HepG2 (cell line): Measurements from ENCODE around the gene SP110.

ENCODE experiments used
- CTCF ChIP-seq: sonication (generic); formaldehyde crosslinking; IDR thresholded peaks from 2 replicates; pipeline ENCODE4 v1.5.0; 2020; ENCODE audit warnings: mild to moderate bottlenecking, missing genetic modification reagents, moderate library complexity
- IRF2 ChIP-seq: IDR thresholded peaks from 2 replicates; pipeline ENCODE4 v1.6.1; 2018; ENCODE audit warnings: missing genetic modification reagents, missing compliant biosample characterization
- KIAA2018 ChIP-seq: sonication (generic); formaldehyde crosslinking; IDR thresholded peaks from 2 replicates; pipeline ENCODE4 v1.5.0; 2020; ENCODE audit warnings: mild to moderate bottlenecking, missing genetic modification reagents, borderline replicate concordance
- MXI1 ChIP-seq: IDR thresholded peaks from 3 replicates; pipeline ENCODE4 v1.6.1; 2012; ENCODE audit warnings: low read depth, low read length, inconsistent platforms, borderline replicate concordance
- MYNN ChIP-seq: sonication (generic); formaldehyde crosslinking; IDR thresholded peaks from 2 replicates; pipeline ENCODE4 v1.4.0; 2020; ENCODE audit warnings: mild to moderate bottlenecking, low read depth, missing genetic modification reagents
- PREB ChIP-seq: sonication (generic); formaldehyde crosslinking; IDR thresholded peaks from 2 replicates; pipeline ENCODE4 v1.4.0; 2020; ENCODE audit warnings: missing genetic modification reagents
- RAD21 ChIP-seq: fragments of 450-650 bp; formaldehyde crosslinking; IDR thresholded peaks from 2 replicates; pipeline ENCODE4 v1.5.0; 2020; ENCODE audit warnings: mild to moderate bottlenecking
- SAFB2 ChIP-seq: sonication (generic); formaldehyde crosslinking; IDR thresholded peaks from 2 replicates; pipeline ENCODE4 v1.5.1; 2020; ENCODE audit warnings: missing genetic modification reagents, low read depth, mild to moderate bottlenecking, borderline replicate concordance
- SMAD3 ChIP-seq: sonication (generic); formaldehyde crosslinking; IDR thresholded peaks from 2 replicates; pipeline ENCODE4 v1.4.0; 2020; ENCODE audit warnings: missing genetic modification reagents
- TOPORS ChIP-seq: sonication (generic); formaldehyde crosslinking; IDR thresholded peaks from 2 replicates; pipeline ENCODE4 v1.8.0; 2023; ENCODE audit warnings: mild to moderate bottlenecking, missing genetic modification reagents
- ZFP36 ChIP-seq: fragments of 150-350 bp; IDR thresholded peaks from 2 replicates; pipeline ENCODE4 v1.6.1; 2018; ENCODE audit warnings: borderline replicate concordance, low read length, low read depth; ENCODE audit not compliant: partially characterized antibody
- ZNF138 ChIP-seq: sonication (generic); formaldehyde crosslinking; IDR thresholded peaks from 2 replicates; pipeline ENCODE4 v1.5.0; 2020; ENCODE audit warnings: mild to moderate bottlenecking, low read depth, missing genetic modification reagents
- ZNF7 ChIP-seq: IDR thresholded peaks from 2 replicates; pipeline ENCODE4 v1.6.1; 2016; ENCODE audit warnings: missing biosample characterization, missing genetic modification reagents

GRCh38 chr2:230128623-230129342 lies 91.0 kb downstream of the SP110 start:
- TF ChIP-seq IRF2 (no peak), ZNF7 (CRISPR knock-in tag) (no peak), CTCF (CRISPR knock-in tag) (no peak), MYNN (CRISPR knock-in tag) (no peak), ZFP36 (no peak), TOPORS (CRISPR knock-in tag) (no peak), MXI1 (no peak), SMAD3 (CRISPR knock-in tag) (no peak), KIAA2018 (no peak), RAD21 (CRISPR knock-in tag) (no peak), PREB (CRISPR knock-in tag) (no peak), ZNF138 (CRISPR knock-in tag) (no peak), SAFB2 (no peak)
